ENCODE results near the gene FFAR4.

FFAR4 gene

GRCh38 chr10:93628858-93629257 lies 62.4 kb downstream of the FFAR4 start:
- H3K4me3 ChIP-seq (ENCODE audit: low read depth, low read length): no peak overlapping the region
- no peak for TF ChIP-seq CTCF (IDR thresholded peaks at IDR 0.05; ENCODE audit: borderline replicate concordance, insufficient read depth, low read depth, low read length)

- no peak overlapping the region for H3K4me3 ChIP-seq (ENCODE audit: low read depth, low read length)
- no peak for TF ChIP-seq CTCF (IDR thresholded peaks at IDR 0.05; ENCODE audit: borderline replicate concordance, insufficient read depth, low read depth, low read length)
Measured at GRCh38 chr10:93629647-93630305, 63.3 kb downstream of the FFAR4 start.

DNA sequence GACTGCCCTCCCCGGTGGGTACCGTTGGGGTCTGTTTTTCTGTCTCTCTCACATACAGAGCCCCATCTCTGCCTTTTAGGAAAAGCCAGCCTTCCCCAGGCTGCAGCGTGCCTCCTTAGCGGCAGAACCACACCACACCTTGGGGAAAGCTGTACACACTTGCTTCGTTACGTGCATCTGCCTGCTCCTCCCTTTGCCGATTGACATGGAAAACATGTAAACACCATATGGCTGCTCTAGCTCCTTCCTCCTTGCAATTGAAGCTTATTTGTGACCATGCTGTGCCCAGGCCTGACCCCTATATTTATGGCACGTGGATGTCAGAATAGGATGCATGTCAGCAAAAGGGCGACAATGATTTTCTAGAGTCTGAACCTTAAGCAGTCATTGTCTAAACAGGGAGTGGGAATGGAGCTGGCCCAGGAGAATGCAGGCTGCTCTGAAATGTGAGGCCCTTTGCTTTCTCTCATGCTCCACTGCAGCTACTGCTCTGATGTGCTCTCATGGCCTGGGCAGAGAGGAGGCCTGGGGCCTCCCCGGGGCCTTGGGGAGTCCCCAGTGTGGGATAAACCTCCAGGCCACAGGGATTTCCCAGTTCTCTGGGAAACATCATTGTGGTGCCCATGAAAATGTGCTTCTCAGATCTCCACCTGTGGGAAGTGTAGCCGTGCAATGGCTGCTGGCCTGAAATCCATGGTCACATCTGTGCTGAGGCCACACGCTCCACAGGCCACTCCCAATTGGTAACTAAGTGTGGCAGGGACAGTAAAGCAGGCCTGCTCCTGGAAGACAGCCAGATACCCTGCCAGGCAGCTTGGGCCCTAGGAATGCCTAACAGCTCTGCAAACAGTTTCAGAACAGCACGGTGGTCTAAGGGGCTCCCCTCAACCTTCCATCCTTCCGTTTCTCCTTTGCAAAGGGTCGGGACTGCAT lies 64.4 kb downstream of the FFAR4 start:
- no peak for TF ChIP-seq CTCF (IDR thresholded peaks at IDR 0.05; ENCODE audit: borderline replicate concordance, insufficient read depth, low read depth, low read length)
- no peak overlapping the region for H3K4me3 ChIP-seq (ENCODE audit: low read depth, low read length)
